Erythroblast (primary cell): Measurements from ENCODE around the gene COL7A1.

ENCODE experiments used
- DNase-seq, 2 experiments: peaks; one replicate each; lab custom pipeline; 2025; lab: John Stamatoyannopoulos, UW
- GATA1 ChIP-seq: IDR thresholded peaks from 2 replicates; pipeline ENCODE4 v1.6.1; 2011; ENCODE audit warnings: low read depth, mild to moderate bottlenecking, control low read depth, low read length, moderate library complexity
- POLR2A ChIP-seq: IDR thresholded peaks from 2 replicates; pipeline ENCODE4 v1.6.1; 2011; ENCODE audit warnings: mild to moderate bottlenecking, low read length

The COL7A1 gene

GRCh38 chr3:48591886-48592518 is 3.1 kb downstream of the COL7A1 start:
- no peak for TF ChIP-seq POLR2A
- no peak for TF ChIP-seq GATA1
- no peak for DNase-seq

- TF ChIP-seq POLR2A: no peak
- no peak for TF ChIP-seq GATA1
- no peak for DNase-seq
These were observed 3.7 kb downstream of the COL7A1 start for GRCh38 chr3:48591436-48591835.

DNA sequence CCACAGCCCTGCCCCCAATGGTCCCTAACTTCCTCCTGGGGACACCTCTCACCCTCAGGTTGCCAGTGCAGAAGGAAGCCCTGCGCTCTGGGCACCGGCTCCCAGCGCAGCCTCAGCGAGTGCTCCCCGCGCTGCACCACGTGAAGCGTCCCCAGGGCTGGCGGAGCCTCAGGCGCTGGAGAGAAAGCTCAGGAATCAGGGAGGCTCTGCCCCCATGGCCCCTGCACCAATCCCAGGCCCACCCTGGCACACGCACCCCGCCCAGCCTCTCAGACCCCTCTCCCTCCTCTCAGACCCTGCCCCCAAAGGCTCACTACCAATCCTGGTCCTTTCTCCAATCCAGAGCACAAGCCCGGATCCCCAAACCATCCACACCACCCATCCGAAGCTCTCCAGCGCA is 6.9 kb downstream of the COL7A1 start:
- no peak for TF ChIP-seq GATA1
- no peak for TF ChIP-seq POLR2A
- no peak for DNase-seq

GRCh38 chr3:48587686-48588085 is 7.4 kb downstream of the COL7A1 start:
- TF ChIP-seq GATA1 (no peak), POLR2A (no peak)
- DNase-seq: no peak

DNA sequence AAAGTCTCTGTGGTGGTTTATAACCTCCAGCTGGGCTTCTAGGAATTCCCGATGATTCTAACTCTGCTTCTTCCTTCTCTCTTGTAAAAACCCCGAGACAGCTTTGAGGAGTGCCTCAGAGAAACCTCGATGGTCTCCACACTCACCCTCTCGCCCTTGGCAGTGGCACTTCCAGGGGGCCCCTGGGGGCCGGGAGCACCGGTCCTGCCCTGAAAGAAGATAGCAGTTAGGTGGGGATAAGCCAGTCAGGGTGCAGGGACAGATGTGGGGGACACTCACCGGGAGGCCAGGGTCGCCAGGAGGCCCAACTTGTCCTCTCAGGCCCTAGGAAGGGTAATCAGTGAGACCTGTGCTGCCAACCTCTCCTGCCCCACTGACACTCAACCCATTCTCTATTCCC is 9.7 kb downstream of the COL7A1 start:
- no peak for TF ChIP-seq POLR2A
- TF ChIP-seq GATA1: no peak
- DNase-seq: no peak

DNA sequence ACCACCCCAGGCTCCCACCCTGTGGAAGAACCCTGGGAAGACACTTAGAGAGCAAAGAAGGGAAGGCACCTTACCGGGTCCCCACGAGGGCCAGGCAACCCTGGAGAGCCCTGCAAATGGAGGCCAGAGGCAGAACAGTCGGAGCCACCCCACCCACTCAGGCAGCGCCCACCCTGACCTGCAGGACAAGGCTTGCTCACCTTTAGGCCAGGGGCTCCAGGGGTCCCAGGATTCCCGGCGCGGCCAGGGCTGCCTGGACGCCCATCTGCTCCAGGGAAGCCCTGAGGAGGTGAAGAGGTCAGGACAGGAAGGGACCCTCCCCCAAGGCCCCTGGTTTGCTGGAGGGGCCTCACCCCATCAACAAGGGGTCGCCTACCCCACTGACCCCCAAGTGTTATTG is 10.3 kb downstream of the COL7A1 start:
- no peak for DNase-seq
- TF ChIP-seq POLR2A (no peak), GATA1 (no peak)

DNA sequence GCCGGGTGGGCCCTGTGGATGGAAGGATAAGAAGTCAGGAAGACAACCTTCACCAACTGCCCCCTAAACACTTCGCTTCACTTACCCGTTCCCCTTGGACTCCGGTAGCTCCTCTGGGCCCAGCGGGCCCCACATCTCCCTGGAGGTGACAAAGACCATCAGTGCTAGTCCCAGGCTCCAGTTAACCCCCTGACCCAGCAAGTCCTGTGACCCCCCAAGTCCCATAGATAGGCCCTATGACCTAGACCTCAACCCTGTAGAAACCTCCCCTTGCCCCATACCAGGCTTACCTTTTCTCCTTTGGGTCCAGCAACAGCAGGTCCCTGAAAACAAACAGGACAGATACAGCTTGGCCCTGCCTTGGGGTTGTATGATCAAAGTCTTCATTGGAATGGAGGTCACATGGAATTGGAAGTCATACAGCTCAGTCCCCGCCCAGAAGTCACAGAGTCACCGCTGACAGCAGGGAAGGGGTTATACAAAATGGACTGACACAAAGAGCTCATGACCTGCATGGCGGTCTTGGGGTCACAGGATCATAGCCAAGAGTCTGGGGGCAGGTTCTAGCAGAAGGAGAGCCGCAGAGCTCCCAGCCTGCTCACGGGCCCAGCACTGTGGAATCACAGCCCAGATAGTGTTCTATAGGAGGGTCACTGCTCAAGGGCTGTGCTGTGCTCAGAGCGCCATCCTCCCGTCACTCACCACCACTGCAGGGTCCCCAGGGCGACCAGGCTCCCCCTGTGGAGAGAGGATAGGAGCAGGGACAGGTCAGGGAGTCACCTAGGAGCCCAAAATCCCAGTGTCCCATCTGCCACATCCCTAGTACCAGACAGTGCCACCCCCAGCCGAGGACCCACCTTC is 13.3 kb downstream of the COL7A1 start:
- DNase-seq: no peak
- TF ChIP-seq POLR2A (no peak), GATA1 (no peak)

DNA sequence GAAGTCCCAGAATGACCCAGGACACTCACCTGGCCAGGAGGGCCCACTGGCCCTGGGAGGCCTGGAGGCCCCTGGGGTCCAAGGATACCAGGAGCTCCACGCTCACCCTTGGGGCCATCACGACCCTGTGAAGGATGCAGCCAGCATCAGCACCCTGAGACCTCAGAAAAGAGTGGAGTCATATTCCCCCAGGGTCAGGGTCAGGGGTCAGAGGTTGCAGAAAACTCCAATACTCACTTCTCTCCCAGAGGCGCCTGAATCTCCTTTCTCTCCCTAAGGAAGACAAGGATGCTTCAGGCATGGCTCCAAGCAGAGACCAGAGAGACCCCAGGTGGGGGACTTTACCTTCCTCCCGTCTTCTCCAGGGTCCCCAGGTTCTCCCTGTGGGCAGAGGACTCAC is 18.5 kb downstream of the COL7A1 start:
- DNase-seq: no peak
- no peak for TF ChIP-seq POLR2A
- TF ChIP-seq GATA1: no peak

DNA sequence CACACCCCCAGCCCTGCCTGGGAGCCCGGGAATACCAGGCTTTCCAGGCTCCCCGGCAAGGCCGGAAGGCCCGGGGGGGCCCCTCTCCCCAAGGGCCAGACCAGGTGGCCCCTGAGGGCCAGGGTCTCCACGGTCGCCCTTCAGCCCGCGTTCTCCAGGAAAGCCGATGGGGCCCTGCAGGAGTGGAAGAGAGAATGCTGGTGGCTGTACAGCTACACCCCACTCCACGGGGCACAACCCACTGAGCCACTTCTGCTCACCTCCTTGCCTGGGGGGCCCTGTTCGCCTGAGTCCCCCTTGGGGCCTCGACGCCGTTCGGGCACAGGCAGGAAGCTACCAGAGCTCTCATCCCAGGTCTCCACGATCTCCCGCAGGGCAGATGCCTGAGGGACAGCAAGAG is 19.8 kb downstream of the COL7A1 start:
- TF ChIP-seq GATA1: no peak

DNA sequence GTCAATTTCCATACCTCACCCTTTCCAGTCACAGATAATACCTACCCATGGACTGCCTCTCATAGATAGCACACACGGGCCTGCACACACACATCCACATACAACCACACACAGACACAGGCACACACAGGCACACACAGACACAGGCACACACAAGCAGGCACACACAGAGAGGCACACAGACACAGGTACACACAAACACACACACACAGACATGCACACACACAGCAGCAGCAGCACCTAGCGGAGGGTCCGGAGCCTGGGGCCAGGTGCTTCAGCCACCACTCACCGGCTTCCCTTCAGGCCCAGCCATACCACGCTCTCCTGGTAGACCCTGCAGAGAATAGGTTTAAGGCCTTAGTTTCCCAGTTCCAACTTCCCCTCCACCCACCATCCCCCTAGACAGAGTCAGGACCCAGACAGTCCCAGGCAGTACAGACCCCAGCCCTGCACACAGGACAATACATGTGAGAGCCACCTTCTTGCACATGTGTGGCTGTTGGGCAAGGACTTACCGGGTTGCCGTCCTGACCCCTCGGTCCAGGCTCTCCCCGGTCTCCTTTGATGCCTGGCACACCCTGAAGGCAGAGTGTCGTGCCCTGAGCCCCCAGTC is 21.1 kb downstream of the COL7A1 start:
- no peak for TF ChIP-seq POLR2A
- no peak for TF ChIP-seq GATA1
- no peak for DNase-seq

More for the DNA sequence above, 19.8 kb downstream of the COL7A1 start:
- no peak for DNase-seq

DNA sequence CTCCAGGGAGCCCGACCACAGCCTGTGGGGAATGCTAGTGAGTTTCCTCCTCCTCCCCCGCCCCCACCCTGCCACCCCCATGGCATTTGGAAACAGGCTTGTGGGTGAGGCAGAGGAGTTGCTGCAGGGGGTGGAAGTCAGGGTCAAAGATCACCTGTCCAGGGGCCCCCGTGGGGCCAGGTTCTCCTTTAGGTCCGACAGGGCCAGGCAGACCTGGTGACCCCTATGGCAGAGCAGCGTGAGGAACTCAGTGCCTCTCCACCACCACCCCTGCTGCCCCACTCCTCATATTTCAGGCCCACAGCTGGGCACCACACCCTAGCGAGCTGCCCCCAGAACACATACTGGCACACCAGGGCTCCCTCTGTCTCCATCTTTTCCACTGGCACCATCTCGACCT is 22.6 kb downstream of the COL7A1 start:
- DNase-seq: no peak
- no peak for TF ChIP-seq GATA1
- TF ChIP-seq POLR2A: no peak

DNA sequence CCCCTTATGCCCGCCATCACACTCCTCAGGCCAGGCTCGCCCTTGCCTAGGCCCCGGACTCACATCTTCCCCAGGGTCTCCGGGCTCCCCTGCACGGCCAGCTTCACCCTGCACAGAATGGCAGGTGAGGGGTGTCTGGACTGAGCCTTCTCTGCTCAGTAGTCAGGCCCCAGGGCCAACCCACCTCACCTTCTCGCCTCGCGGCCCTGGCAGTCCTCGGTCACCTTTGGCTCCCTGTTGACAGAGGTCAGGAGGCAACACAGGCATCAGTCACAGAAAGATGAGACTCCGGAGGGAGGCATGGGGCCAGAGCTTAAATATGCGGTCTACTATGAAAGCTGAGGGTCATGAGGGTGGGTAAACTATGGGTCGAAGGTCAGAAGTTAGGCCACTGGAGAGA is 23.2 kb downstream of the COL7A1 start:
- no peak for DNase-seq
- TF ChIP-seq POLR2A: no peak

DNA sequence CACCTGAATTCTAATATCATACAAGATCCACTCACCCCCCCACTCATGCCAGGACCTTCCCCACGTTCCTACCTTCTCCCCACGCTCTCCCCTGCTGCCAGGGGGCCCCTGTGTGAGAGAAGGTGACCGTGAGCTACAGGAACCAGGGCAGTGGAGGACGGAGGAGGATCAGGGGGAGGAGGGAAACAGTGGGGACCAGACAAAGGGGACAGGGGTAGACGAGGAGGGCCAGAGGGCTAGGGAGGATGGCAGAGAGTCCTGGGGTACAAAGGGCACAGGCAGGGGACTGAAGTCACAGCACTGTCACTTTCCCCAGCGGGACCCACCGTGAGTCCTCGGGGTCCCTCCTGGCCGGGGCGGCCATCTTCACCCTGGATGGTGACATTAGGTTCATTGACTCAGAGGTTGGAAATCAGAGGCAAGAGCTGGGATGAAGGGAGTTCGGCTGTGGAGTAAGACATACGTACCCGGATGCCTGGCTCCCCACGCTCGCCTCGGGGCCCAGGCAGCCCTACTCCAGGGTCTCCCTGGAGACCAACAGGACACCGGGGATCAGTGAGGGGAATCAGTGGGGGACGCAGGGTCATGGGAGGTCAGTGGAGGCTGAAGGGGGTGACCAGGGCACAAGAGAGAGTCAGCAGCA is 25.2 kb downstream of the COL7A1 start:
- no peak for DNase-seq
- no peak for TF ChIP-seq POLR2A
- no peak for TF ChIP-seq GATA1

- no peak for DNase-seq
- TF ChIP-seq GATA1: no peak
- TF ChIP-seq POLR2A: no peak
These were observed 25.7 kb downstream of the COL7A1 start for GRCh38 chr3:48569400-48569799.

DNA sequence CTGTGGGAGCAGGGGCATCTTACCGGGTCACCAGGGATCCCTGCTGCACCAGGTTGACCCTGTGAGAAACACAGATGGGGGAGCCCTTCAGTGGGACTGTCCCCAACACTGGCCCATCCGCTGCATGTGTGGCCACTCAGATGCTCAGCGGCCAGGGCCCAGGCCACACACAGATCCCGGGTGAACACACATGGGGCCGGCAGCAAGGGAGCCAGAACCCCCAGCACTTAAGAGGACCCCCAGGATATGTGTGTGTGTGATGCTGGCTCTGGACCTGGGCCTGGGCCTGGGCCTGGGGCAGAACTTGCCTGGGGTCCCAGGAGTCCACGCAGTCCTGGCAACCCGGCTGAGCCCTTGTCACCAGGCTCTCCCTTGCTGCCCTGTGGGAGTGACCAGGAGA is 26.7 kb downstream of the COL7A1 start:
- TF ChIP-seq POLR2A: no peak
- no peak for TF ChIP-seq GATA1
- DNase-seq: no peak
